HL-60 (cell line): ENCODE results near the gene SIN3B.
"Not testable (repeated sequence)": the region's sequence is repeated elsewhere in the genome, so short reads cannot be mapped to it uniquely, and the experiment has no call there.

Source experiments
- CTCF ChIP-seq: IDR thresholded peaks from one replicate; pipeline ENCODE4 v1.5.1; 2011; ENCODE audit warnings: low read length, control low read depth, inconsistent platforms; ENCODE audit not compliant: insufficient read depth
- GABPA ChIP-seq: IDR thresholded peaks from 2 replicates; pipeline ENCODE4 v1.6.1; 2012; ENCODE audit warnings: low read depth
- POLR2AphosphoS5 ChIP-seq: IDR thresholded peaks from 2 replicates; pipeline ENCODE4 v1.6.1; 2012; ENCODE audit warnings: low read depth
- SPI1 ChIP-seq: IDR thresholded peaks from 2 replicates; pipeline ENCODE4 v1.6.1; 2012; ENCODE audit warnings: low read depth, mild to moderate bottlenecking, borderline replicate concordance
- TF ChIP-seq, protein P1 (sequence below): IDR thresholded peaks from 2 replicates; pipeline ENCODE4 v1.6.1; 2012; ENCODE audit warnings: low read depth; ENCODE audit not compliant: insufficient replicate concordance

DNA sequence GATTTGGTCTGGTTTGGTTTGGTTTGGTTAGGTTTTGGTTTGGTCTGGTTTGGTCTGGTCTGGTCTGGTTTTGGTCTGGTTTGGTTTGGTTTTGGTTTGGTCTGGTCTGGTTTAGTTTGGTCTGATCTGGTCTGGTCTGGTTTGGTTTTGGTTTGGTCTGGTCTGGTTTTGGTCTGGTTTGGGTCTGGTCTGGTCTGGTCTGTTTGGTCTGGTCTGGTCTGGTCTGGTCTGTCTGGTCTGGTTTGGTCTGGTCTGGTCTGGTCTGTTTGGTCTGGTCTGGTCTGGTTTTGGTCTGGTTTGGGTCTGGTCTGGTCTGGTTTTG lies 45.7 kb downstream of the SIN3B start:
- not testable (repeated sequence) for TF ChIP-seq CTCF, POLR2AphosphoS5, GABPA, SPI1
- TF ChIP-seq, protein P1, sequence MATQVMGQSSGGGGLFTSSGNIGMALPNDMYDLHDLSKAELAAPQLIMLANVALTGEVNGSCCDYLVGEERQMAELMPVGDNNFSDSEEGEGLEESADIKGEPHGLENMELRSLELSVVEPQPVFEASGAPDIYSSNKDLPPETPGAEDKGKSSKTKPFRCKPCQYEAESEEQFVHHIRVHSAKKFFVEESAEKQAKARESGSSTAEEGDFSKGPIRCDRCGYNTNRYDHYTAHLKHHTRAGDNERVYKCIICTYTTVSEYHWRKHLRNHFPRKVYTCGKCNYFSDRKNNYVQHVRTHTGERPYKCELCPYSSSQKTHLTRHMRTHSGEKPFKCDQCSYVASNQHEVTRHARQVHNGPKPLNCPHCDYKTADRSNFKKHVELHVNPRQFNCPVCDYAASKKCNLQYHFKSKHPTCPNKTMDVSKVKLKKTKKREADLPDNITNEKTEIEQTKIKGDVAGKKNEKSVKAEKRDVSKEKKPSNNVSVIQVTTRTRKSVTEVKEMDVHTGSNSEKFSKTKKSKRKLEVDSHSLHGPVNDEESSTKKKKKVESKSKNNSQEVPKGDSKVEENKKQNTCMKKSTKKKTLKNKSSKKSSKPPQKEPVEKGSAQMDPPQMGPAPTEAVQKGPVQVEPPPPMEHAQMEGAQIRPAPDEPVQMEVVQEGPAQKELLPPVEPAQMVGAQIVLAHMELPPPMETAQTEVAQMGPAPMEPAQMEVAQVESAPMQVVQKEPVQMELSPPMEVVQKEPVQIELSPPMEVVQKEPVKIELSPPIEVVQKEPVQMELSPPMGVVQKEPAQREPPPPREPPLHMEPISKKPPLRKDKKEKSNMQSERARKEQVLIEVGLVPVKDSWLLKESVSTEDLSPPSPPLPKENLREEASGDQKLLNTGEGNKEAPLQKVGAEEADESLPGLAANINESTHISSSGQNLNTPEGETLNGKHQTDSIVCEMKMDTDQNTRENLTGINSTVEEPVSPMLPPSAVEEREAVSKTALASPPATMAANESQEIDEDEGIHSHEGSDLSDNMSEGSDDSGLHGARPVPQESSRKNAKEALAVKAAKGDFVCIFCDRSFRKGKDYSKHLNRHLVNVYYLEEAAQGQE: not testable (repeated sequence)
